Medulla oblongata (tissue), 1 donor: ENCODE data around the gene MAP2K6.

Source experiments
- DNase-seq: peaks from one replicate; pipeline ENCODE4 v3.0.0-alpha.2; 2015; ENCODE audit errors: extremely low spot score

Gene MAP2K6

GRCh38 chr17:69578385-69578936, 164.0 kb downstream of the MAP2K6 start:
- no peak for DNase-seq

DNA sequence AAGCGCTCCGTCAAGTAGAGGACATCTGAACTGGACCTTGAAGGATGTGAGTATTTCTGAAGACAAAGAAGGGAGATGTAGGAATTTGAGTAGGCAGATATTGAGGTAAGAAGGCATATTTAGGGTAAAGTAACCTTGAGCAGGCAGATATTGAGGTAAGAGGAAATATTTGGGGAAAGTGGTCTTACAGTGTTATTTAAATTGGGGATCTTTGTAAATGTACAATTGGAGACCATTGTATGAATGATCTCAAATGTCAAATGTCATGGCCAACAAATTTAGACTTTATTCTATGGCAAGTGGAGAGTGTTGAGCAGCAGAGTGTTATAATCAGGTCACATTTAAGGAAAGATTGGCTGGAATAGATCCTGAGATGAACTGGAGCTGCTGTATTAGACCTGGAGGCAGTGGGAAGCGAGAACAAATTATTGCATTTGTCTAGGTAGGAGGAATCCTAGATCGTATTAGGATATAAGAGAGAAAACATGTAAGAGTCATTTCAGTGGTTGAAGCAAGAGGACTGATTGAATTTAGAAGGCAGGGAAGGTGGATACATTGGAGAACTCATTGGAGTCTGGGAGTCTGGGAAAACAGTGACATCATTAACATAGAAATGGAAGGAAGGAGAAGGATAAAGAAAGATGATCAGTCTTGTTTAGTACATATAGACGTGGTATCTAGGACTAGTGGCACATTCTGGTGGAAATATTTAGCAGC, 165.6 kb downstream of the MAP2K6 start:
- DNase-seq = no peak

DNA sequence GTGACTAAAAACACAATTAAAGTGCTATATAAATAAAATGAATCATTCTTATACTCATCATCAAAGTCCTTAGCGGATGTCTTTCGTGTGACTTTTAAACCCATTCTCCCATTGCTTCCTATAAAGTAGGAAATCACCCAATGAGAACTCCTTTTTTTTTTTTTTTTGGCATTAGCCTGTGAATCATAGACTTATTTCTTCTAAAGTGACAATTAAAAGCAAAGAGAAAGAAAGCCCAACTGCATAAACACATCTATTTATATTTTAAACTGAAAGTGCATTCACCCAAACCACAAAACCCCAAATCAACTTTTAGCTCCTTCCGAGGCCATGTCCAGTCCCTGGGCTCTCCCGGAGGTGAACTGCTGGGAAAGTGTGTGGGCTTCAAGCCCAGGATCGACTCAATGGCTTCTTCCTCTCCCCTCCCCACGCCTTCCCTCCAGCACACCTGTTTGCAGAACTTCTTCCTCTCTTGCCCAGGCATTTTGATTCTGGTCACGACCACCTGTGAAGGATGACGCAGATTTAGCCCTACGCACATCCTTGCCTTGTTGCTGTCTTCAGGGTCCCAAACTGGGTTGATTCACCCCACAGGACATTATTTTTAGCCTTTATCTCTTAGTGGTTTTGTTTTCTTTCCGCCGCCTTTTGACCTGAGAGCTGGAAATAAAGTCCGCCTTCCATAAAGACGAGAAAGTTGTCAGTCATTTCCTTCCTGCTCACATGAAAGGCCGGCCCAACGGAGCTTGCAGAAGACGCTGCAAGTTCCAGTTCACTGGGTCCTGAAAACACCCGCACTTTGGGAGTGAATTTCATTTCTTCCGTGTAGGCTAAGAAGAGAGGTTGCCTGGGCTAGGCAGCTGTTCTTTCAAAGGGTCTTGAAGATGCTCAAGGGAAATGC, 166.8 kb downstream of the MAP2K6 start:
- DNase-seq = no peak

DNA sequence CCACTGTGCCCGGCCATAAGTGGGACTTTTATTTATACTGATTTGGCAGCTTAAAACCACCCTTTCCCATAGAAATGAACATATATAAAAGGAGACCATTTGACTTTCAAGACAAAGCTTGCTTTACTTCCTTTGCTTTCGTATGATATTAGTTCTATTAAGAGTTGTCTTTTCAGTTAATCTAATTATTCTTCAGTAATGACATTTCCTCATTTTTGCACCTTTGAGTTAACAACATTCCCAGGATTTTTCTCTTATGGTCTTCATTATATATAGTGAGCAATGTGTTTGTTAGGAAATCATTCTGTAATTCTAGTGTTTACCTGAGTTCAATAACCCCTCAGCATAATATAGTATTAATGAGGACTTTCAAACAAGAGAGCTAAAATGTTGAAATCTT, 173.8 kb downstream of the MAP2K6 start:
- no peak for DNase-seq

- DNase-seq = no peak
These were observed 174.3 kb downstream of the MAP2K6 start for GRCh38 chr17:69588827-69589239.

DNA sequence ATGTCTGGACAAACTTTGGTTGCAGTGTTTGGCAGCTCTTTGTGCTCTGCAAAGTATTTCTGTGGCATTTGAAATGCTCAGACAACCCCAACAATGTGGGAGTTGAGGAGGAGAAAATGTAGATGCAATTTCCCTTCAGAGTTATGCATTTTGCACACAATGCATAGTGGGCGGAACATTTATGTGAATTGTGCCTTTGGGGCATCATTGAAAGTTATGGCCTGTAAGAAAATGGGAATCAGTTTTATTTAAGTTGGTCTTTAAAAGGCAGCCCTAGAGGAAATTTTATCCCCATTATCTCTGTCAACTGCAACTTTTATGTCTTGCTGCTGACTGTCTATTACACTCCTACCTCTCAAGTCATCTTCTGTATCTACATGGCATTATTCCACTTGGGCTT, 176.2 kb downstream of the MAP2K6 start:
- no peak for DNase-seq

GRCh38 chr17:69592692-69593350, 178.3 kb downstream of the MAP2K6 start:
- DNase-seq = no peak

GRCh38 chr17:69593351-69593715, 178.8 kb downstream of the MAP2K6 start:
- DNase-seq = no peak

- no peak for DNase-seq
These were observed 179.2 kb downstream of the MAP2K6 start for GRCh38 chr17:69593716-69594115.

DNA sequence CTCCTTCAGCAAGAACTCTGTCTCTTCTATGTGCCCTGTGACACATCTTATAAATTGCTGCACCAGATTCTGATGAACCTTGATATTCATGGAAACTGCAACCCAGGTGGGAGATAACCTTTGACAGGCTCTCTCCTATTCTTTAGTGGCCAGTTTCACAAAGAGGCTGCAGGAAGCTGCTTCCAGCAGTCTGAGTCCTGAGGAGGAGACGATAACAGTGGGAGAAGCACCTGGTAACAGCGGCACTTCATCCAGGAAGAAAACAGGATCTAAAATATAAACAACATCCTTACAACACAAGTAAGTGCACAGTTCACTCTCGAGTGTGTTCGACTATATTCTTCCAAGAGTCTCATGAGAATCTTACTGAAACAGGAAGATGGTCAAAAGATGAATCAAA, 180.1 kb downstream of the MAP2K6 start:
- no peak for DNase-seq

DNA sequence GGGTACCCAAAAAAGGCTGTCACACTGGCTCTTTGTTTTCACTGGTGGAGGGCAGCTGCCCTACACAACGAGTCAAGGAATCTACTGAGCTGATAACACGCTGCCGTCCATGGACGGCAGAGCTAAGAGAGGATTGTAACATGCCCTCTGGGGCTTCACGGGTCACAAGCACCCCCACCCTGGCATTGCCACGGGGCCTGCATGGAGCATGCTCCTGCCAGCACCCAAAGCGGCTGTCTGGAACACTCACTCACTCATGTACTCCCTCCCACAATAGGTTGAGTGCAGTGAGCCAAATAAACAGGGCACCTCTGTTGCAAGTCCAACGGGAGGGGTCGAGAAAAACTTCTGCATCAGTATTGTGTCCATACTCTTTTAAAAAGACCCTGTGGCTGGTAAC, 181.6 kb downstream of the MAP2K6 start:
- DNase-seq = no peak

GRCh38 chr17:69597898-69598692, 183.6 kb downstream of the MAP2K6 start:
- no peak for DNase-seq

- DNase-seq = no peak
These were observed 188.5 kb downstream of the MAP2K6 start for GRCh38 chr17:69602972-69603371.
